HCEC 1CT (cell line): ENCODE measurements around the gene PRRG1.
A peak's percentile ranks its signal among the peaks of the same experiment; 100 is the strongest.
"Not testable (repeated sequence)": the region's sequence is repeated elsewhere in the genome, so short reads cannot be mapped to it uniquely, and the experiment has no call there.

Experiments
- DNase-seq: peaks from one replicate; pipeline ENCODE4 v3.0.0-alpha.2; 2017

PRRG1 gene

GRCh38 chrX:37378830-37379229, 29.7 kb downstream of the PRRG1 start:
- peak; percentile 6 for DNase-seq

DNA sequence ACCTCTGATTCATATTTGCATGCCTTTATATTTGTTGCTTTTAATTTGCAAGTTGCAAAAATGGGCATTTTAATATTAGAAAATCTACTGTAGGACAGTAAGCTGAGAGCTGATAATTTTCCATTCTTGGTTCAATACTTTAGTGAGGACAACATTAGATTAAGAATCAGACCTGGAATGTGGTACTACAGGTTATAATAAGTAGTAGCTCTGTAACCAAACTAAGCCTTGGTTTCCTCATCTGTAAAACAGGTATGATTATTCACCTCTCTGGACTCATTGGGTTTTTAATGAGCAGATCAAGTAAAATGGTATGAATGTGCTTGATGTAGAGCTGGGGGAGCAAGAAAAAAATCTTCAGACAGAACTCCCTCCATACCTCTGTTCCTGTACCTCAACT, 31.1 kb downstream of the PRRG1 start:
- no peak for DNase-seq

DNA sequence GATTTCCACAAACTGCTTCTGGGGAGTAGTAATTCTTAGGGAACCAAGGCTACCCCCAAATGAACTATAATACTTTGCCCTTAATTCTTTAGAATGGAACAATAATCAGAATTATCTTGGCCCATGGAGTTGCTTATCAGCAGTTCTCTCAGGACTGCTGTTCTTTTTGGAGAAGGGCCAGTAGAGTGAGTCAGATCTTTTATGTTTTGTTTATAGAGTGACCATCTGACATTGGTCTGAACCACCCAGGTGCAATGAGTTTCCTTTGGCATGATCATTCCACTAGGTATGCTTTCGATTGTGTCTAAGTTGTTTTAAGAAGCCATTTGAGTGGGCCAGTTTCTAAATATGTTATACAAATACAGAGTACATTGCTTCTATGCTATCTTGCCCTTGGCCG, 31.8 kb downstream of the PRRG1 start:
- peak; percentile 60 for DNase-seq

GRCh38 chrX:37383313-37383712, 34.1 kb downstream of the PRRG1 start:
- peak; percentile 11 for DNase-seq

- no peak for DNase-seq
Measured at GRCh38 chrX:37388413-37388812, 39.2 kb downstream of the PRRG1 start.

GRCh38 chrX:37405956-37406355, 56.8 kb downstream of the PRRG1 start:
- no peak for DNase-seq

DNA sequence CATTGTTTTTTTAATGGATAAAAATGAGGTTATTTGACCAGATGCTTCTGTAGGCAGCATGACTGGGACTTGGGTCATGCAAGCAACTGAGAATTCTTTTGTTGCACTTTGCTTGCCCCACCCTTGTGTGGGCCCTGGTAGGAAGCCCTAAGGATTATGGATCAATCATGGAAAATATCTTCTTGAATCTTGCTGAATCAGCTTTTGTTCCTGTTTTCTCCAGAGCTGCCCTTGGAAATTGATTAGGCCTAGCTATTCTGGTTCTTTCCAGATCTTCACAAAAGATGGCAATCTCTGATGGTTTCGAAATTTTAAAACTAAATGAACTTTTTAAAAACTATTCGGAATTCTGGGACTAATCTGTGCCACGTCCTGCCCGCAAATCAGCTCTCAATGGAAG, 58.6 kb downstream of the PRRG1 start:
- no peak for DNase-seq

GRCh38 chrX:37409278-37409677, 60.1 kb downstream of the PRRG1 start:
- no peak for DNase-seq

GRCh38 chrX:37420185-37420584, 71.0 kb downstream of the PRRG1 start:
- peak; percentile 20 for DNase-seq

DNA sequence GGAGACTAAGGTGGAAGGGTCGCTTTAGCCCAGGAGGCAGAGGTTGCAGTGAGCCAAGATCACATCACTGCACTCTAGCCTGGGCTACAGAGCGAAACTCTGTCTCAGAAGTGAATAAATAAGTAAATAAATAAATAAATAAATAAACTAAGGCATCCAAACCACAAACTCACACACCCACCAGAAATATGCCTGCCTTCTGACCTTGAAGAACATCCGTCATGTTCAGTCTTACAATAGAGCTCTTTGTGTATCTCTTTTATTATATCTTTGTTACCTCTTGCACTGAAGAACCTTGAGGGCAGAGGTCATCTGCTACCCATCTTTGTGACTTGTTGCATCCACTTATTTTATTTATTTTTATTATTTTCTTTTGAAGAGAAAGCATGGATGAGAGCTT, 71.6 kb downstream of the PRRG1 start:
- DNase-seq: no peak

- DNase-seq: peak; percentile 1
Measured at GRCh38 chrX:37424000-37424429, 74.9 kb downstream of the PRRG1 start.

- DNase-seq: no peak
Measured at GRCh38 chrX:37425370-37425769, 76.2 kb downstream of the PRRG1 start.

- not testable (repeated sequence) for DNase-seq
Measured at GRCh38 chrX:37428962-37429361, 79.8 kb downstream of the PRRG1 start.

DNA sequence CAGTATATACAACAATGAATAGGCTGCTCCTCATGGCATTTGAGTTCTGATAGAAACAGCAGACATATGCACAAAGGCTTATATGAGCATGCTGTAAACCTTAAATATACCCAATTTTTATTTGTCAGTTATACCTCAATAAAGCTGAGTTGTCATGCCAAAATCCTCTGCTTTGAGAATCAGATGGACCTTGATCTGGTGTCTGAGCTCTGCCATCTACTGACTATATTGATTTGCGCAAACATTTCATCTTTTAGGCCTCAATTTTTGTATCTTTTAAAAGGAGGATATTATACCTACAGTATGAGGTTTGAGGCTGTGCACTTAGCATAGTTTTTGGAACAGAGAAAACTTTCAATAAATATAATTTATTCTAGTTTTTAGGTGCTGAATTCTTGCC, 85.2 kb downstream of the PRRG1 start:
- DNase-seq: no peak

DNA sequence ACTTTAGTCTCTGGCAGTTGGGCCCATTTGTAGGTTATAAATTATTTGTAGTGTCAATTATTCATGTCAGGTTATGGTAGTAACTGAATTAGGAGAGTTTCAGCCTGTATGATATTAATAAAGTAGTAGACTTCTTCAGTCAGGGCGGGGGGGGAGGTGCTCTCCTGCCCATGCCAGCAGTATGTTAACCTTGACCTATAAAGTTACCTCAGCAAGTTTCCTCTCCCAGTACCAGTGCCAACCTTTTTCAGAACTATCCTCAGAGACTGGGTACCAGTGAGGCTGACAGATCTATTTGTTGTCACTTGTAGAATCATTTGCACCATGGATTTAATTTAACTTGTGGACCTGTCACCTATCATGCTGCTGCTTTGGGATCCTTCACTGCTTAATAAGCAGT, 88.0 kb downstream of the PRRG1 start:
- DNase-seq: no peak

DNA sequence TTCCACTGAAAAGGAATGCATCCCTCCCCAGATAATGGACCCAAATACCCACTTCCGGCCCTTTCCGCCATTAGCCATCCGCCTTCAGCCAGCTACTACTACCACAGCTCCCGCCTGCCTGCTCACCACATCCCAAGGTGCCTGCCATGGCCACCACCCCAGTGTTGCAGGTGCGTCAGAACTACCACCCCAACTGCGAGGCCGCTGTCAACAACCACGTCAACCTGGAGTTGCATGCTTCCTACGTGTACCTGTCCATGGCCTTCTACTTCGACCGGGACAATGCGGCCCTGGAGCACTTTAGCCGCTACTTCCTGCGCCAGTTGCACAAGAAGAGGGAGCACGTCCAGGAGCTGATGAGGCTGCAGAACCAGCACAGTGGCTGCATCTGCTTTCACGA, 92.2 kb downstream of the PRRG1 start:
- DNase-seq: no peak

GRCh38 chrX:37445182-37445581, 96.0 kb downstream of the PRRG1 start:
- DNase-seq: no peak

GRCh38 chrX:37453821-37454220, 104.7 kb downstream of the PRRG1 start:
- DNase-seq: no peak

GRCh38 chrX:37454537-37455285, 105.5 kb downstream of the PRRG1 start:
- DNase-seq: peak; percentile 42

- DNase-seq: no peak
Measured at GRCh38 chrX:37455381-37455780, 106.2 kb downstream of the PRRG1 start.

DNA sequence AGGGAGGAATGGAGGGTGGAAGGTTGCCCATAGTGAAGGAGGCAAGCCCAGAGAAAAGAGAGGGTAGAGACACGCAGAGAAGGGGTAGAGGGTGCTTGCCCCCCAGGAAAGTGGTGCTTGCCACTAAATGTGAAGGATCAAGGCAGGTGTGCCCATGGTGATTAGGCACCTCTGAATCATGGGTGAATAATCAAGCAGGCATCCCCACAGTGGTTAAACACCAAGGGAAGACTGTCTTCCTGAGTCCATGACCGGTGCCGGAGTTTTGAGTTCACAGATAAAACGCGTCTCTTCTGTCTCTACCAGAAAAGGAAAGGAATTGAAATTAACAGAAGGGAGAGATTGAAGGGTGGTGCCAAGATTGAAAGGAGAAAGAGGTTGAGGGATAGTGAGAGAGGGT, 111.1 kb downstream of the PRRG1 start:
- DNase-seq: not testable (repeated sequence)

- no peak for DNase-seq
Measured at GRCh38 chrX:37462346-37462745, 113.2 kb downstream of the PRRG1 start.

GRCh38 chrX:37468124-37468739, 119.1 kb downstream of the PRRG1 start:
- no peak for DNase-seq

GRCh38 chrX:37470711-37471110, 121.5 kb downstream of the PRRG1 start:
- no peak for DNase-seq

DNA sequence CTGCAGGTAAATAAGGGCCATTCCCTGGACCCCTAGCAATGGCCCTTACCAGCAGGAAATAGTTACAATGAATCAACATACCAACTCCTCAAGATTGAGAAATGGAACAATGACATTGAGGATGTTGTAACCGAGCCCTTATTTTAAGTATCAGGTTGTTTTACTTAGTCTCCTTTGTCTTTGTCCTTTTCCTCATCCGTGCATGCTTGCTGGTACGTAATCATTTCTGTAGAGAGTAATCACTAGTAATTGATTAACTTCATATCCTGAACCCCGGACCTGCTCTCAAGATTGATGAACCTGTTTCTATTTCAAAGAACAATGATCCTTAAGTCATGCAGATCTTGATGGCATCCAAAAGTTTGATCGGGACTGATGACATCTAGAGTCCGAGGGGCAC, 123.7 kb downstream of the PRRG1 start:
- no peak for DNase-seq
